Erythroblast (primary cell): ENCODE results near the gene ERBB4.

Experiments used
- DNase-seq, 2 experiments: peaks; one replicate each; lab custom pipeline; 2025; lab: John Stamatoyannopoulos, UW
- GATA1 ChIP-seq: IDR thresholded peaks from 2 replicates; pipeline ENCODE4 v1.6.1; 2011; ENCODE audit warnings: low read depth, mild to moderate bottlenecking, control low read depth, low read length, moderate library complexity
- POLR2A ChIP-seq: IDR thresholded peaks from 2 replicates; pipeline ENCODE4 v1.6.1; 2011; ENCODE audit warnings: mild to moderate bottlenecking, low read length

ERBB4 gene

GRCh38 chr2:212299943-212300342, 238.7 kb downstream of the ERBB4 start:
- TF ChIP-seq POLR2A = no peak
- TF ChIP-seq GATA1 = no peak
- DNase-seq = no peak

GRCh38 chr2:212299333-212299732, 239.3 kb downstream of the ERBB4 start:
- no peak for DNase-seq
- no peak for TF ChIP-seq POLR2A
- TF ChIP-seq GATA1 = no peak

- TF ChIP-seq POLR2A (no peak), GATA1 (no peak)
- DNase-seq = no peak
These were observed 243.0 kb downstream of the ERBB4 start for GRCh38 chr2:212295571-212295970.

GRCh38 chr2:212294816-212295215, 243.8 kb downstream of the ERBB4 start:
- no peak for DNase-seq

GRCh38 chr2:212289301-212289700, 249.3 kb downstream of the ERBB4 start:
- no peak for DNase-seq

More at GRCh38 chr2:212294816-212295215, 243.8 kb downstream of the ERBB4 start:
- TF ChIP-seq POLR2A = no peak
- TF ChIP-seq GATA1 = no peak

GRCh38 chr2:212288308-212288707, 250.3 kb downstream of the ERBB4 start:
- TF ChIP-seq GATA1 (no peak), POLR2A (no peak)

More at GRCh38 chr2:212289301-212289700, 249.3 kb downstream of the ERBB4 start:
- TF ChIP-seq GATA1 = no peak
- no peak for TF ChIP-seq POLR2A

GRCh38 chr2:212284166-212284565, 254.4 kb downstream of the ERBB4 start:
- no peak for DNase-seq
- no peak for TF ChIP-seq POLR2A
- TF ChIP-seq GATA1 = no peak

More at GRCh38 chr2:212288308-212288707, 250.3 kb downstream of the ERBB4 start:
- DNase-seq = no peak

GRCh38 chr2:212282671-212283261, 255.8 kb downstream of the ERBB4 start:
- TF ChIP-seq GATA1 (no peak), POLR2A (no peak)
- no peak for DNase-seq

GRCh38 chr2:212276813-212277212, 261.8 kb downstream of the ERBB4 start:
- no peak for DNase-seq
- TF ChIP-seq GATA1 = no peak

GRCh38 chr2:212274215-212274614, 264.4 kb downstream of the ERBB4 start:
- no peak for TF ChIP-seq GATA1
- no peak for TF ChIP-seq POLR2A
- DNase-seq = no peak

GRCh38 chr2:212271583-212271982, 267.0 kb downstream of the ERBB4 start:
- DNase-seq = no peak
- no peak for TF ChIP-seq GATA1
- TF ChIP-seq POLR2A = no peak

GRCh38 chr2:212269005-212269404, 269.6 kb downstream of the ERBB4 start:
- no peak for DNase-seq
- TF ChIP-seq GATA1 = no peak
- no peak for TF ChIP-seq POLR2A

GRCh38 chr2:212266297-212266696, 272.3 kb downstream of the ERBB4 start:
- TF ChIP-seq POLR2A (no peak), GATA1 (no peak)
- DNase-seq = no peak

- TF ChIP-seq POLR2A = no peak
- no peak for TF ChIP-seq GATA1
- no peak for DNase-seq
These were observed 272.8 kb downstream of the ERBB4 start for GRCh38 chr2:212265777-212266176.

GRCh38 chr2:212264187-212264586, 274.4 kb downstream of the ERBB4 start:
- no peak for DNase-seq
- TF ChIP-seq GATA1 (no peak), POLR2A (no peak)

- no peak for DNase-seq
- TF ChIP-seq POLR2A (no peak), GATA1 (no peak)
These were observed 279.4 kb downstream of the ERBB4 start for GRCh38 chr2:212259226-212259625.
